ENCODE measurements around the gene LAMA2. TPM values are rescaled to one million over a fixed set of nuclear protein-coding genes. Genes with fewer than 3 reads are reported as not detected.

The LAMA2 gene
- total RNA-seq, 4 donors from 2014 or later, result 1.7 to 112 (median 19.6) TPM

DNA sequence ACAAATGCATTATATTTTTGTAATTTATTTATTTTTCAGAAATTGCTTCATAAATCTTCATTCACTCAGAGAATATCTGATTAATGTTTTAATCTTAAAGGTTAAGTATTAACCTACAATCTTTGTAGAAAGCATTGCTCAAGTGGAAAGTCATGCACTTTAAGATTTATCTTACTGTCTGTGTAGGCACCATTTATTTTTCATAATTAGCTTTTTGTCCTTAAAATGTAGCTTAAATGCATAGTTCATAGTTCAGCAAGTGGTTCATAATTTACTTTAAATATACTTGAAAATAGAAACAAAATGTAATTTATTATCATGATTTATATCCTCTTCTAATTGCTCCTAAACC, 397.3 kb downstream of the LAMA2 start:
- Histone ChIP-seq H3K4me1 (peaks cover 0 to 38% (median 0%) of the 10 kb centered on the region in 3 donors), H3K36me3 (peaks cover 0 to 4% (median 0%) of the 10 kb centered on the region in 3 donors), H3K9me3 (no peaks in the 10 kb centered on the region), H3K4me3 (no peak overlapping the region), H3K27ac (no peak overlapping the region), H3K27me3 (no peaks in the 10 kb centered on the region)
- intact Hi-C loops (cut with DNase I), result no loop called here
- no peak for DNase-seq
- TF ChIP-seq, protein P1, sequence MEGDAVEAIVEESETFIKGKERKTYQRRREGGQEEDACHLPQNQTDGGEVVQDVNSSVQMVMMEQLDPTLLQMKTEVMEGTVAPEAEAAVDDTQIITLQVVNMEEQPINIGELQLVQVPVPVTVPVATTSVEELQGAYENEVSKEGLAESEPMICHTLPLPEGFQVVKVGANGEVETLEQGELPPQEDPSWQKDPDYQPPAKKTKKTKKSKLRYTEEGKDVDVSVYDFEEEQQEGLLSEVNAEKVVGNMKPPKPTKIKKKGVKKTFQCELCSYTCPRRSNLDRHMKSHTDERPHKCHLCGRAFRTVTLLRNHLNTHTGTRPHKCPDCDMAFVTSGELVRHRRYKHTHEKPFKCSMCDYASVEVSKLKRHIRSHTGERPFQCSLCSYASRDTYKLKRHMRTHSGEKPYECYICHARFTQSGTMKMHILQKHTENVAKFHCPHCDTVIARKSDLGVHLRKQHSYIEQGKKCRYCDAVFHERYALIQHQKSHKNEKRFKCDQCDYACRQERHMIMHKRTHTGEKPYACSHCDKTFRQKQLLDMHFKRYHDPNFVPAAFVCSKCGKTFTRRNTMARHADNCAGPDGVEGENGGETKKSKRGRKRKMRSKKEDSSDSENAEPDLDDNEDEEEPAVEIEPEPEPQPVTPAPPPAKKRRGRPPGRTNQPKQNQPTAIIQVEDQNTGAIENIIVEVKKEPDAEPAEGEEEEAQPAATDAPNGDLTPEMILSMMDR (IDR thresholded peaks at IDR 0.05), result no peak

DNA sequence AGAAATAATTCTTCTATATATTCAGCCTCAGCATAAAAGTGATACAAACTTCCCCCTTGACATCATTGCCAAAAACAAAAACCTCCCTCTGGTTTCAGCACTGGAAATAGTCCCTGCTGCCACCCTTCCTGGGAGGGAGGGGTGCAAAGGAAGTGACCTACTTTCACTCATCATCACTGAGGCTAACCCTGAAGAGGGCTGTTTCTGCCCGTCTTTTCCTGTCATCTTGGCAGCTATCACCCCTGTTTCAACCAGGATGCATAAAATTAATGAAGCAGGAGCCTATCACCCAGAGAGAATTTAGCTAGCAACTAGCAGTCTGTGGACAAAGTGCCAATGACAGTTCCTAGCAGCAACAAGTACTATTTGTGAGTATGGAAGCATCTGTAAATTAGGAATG, 397.8 kb downstream of the LAMA2 start:
- Histone ChIP-seq H3K27me3 (no peaks in the 10 kb centered on the region), H3K27ac (no peak overlapping the region), H3K9me3 (no peaks in the 10 kb centered on the region), H3K4me3 (no peak overlapping the region), H3K36me3 (peaks cover 0 to 4% (median 0%) of the 10 kb centered on the region in 3 donors), H3K4me1 (peaks cover 0 to 38% (median 0%) of the 10 kb centered on the region in 3 donors)
- no peak for TF ChIP-seq POLR2A (IDR thresholded peaks at IDR 0.05)
- TF ChIP-seq, protein P1 (IDR thresholded peaks at IDR 0.05), result no peak
- 0 to 13% methylated on average over 1 of the region's 1 CpG for WGBS, 2 donors
- intact Hi-C loops (cut with DNase I), result no loop called here
- no peak for DNase-seq

DNA sequence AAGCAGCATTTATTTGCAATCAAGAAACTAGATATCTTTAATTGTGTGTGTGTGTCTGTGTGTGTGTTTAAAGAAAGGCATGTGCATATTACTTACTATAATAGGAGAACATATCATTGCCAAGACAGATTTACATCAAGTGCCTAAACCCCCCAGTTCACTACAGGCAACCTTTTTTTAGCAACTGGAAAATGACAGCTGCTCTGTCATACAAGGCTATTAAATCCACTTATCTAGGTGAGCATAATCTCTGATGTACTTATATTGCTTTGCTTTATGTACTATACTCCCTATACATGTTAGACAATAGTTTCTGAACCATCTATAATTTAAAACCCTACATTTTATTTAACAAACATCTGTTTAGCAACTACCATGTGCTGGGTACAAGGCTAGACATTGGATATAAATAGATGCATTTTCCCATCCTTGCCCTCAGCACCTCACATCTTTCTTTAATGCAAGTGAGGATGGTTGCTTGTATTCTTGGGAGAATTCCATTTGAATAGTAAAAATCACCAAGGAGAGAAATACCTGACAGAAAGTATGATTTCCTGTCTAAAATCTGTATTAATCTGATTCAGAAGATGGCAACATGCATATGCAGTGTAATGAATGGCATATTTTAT, 398.3 kb downstream of the LAMA2 start:
- no peak for DNase-seq
- Histone ChIP-seq H3K27ac (no peak overlapping the region), H3K36me3 (peaks cover 0 to 4% (median 0%) of the 10 kb centered on the region in 3 donors), H3K9me3 (no peaks in the 10 kb centered on the region), H3K4me3 (no peak overlapping the region), H3K27me3 (no peaks in the 10 kb centered on the region), H3K4me1 (peaks cover 0 to 36% (median 0%) of the 10 kb centered on the region in 3 donors)
- intact Hi-C loops (cut with DNase I), result no loop called here
- TF ChIP-seq, protein P1 (IDR thresholded peaks at IDR 0.05), result no peak
- no peak for TF ChIP-seq POLR2A (IDR thresholded peaks at IDR 0.05)

DNA sequence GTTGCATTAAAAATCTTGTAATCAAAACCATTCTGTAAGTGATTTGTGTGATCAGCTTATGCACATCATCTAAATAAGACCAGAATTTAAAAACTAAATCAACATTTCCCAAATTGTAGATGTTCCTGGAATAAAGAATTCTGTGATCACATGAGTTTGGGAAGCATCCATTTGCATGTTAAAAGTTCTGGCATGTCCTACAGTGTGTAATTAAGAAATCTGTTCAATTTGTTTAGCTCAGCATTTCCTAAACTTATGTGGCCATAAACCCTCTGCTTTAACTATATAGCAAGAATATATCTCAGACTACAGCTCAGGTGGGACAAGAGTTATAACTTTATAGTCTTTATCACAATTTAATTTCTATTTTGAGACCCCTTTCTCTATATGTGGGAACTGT, 399.1 kb downstream of the LAMA2 start:
- H3K27me3 ChIP-seq, result no peaks in the 10 kb centered on the region
- DNase-seq, result no peak
- no peaks in the 10 kb centered on the region for H3K9me3 ChIP-seq
- H3K4me1 ChIP-seq, result peaks cover 0 to 29% (median 0%) of the 10 kb centered on the region in 3 donors
- intact Hi-C loops (cut with DNase I), result no loop called here
- H3K36me3 ChIP-seq, result peaks cover 0 to 4% (median 0%) of the 10 kb centered on the region in 3 donors
- no peak overlapping the region for H3K4me3 ChIP-seq
- TF ChIP-seq, protein P1 (IDR thresholded peaks at IDR 0.05), result no peak
- no peak for TF ChIP-seq POLR2A (IDR thresholded peaks at IDR 0.05)
- no peak overlapping the region for H3K27ac ChIP-seq

DNA sequence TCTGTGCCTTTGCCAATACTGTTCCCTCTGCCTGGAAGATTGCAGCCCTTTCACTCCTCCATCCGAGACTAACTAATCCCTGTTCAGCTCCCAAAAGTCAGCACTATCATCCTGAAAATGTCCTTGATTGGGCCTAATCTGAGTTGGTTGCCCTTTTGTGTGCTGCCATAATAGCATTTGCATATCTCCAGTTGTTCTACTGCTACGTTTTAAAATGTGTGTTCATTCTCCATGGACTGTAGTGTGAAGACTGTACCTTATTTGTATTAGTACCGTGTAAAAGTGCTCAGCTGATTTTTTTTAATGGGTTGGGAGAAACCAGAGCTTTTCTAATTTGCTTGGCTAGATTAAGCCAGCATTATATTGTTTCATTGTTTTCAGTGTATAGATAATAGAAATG, 401.3 kb downstream of the LAMA2 start:
- H3K9me3 ChIP-seq, result no peaks in the 10 kb centered on the region
- no peak for TF ChIP-seq POLR2A (IDR thresholded peaks at IDR 0.05)
- TF ChIP-seq, protein P1 (IDR thresholded peaks at IDR 0.05), result no peak
- no peak overlapping the region for H3K4me3 ChIP-seq
- peaks cover 0 to 18% (median 0%) of the 10 kb centered on the region in 3 donors for H3K4me1 ChIP-seq
- H3K36me3 ChIP-seq, result peaks cover 0 to 4% (median 0%) of the 10 kb centered on the region in 3 donors
- no peak for DNase-seq
- no peaks in the 10 kb centered on the region for H3K27me3 ChIP-seq
- 76 to 77% methylated on average over 3 of the region's 3 CpGs for WGBS, 2 donors
- intact Hi-C loops (cut with DNase I), result no loop called here
- H3K27ac ChIP-seq, result no peak overlapping the region
